ENCODE data around the gene GSG1L.
"Not testable (repeated sequence)": the region's sequence is repeated elsewhere in the genome, so short reads cannot be mapped to it uniquely, and the experiment has no call there.

GSG1L gene

DNA sequence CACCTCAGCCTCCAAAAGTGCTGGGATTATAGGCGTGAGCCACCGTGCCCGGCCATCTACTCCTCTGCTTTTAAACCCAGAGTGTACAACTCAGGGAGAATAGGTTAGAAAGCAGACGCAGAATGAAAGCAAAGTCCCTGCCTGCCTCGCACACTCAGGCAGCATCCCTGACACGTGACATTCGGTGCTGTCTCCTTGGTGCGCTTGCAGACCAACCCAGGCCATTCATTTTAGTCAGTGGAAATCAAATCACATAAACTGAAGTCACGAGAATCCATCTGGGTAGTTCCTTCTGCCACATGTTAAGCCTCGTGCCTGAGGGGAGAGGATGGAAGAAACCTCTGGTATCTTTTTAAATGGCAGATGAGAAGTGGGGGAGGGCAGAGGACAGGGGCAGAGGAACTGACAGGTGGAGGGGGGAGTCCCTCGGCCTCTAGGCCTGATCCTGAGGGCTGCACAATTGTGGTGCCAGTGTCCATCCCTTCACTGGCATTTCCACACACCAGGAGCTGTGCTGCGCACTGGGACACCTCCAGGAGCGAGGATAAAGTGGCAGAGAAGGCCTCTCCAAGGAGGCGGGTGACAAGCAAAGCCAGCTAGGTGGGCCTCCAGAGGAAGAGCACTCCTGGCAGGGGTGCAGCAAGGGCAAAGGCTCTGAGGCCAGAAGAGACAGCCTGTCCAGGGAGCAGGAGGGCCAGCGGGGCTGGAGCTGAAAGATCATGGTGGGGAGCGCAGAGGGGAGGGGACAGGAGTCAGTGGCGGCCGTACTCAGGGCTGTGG, 317.2 kb downstream of the GSG1L start:
- DNase-seq = no peak

DNA sequence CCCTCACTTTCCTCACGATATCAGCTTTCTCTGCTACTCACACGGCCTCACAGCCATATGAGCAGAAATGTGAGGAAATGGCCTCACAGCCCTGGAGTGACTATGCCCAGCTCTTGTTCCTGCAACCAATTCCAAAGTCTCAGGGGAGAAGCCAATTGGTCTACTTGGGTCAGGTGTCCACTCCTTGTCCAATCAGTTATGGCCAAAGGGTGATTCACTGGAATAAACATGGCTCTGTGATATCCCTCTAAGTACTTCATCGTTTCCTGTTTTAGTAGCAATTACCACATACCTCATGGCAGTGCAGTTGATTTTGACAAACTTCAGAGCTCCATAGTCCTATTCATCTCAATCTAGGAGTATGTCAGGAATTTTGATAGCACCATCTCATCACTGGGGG, 318.2 kb downstream of the GSG1L start:
- no peak for DNase-seq

DNA sequence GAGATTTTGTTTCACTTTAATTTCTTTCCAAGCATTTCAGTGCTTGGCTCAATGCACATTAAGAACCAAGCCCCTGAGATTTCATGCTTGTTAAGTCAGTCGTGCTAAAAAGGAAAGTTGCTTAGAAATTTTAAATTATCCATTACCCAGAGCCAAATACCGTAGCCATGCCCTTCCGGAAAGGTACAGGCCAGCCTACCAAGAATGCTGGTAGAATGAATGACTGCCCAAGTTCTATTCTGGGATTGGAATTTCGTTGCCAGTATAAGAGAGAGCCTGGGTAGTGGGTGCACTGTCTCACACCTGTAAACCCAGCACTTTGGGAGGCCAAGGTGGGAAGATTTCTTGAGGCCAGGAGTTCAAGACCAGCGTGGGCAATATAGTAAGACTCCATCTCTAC, 319.6 kb downstream of the GSG1L start:
- no peak for DNase-seq

DNA sequence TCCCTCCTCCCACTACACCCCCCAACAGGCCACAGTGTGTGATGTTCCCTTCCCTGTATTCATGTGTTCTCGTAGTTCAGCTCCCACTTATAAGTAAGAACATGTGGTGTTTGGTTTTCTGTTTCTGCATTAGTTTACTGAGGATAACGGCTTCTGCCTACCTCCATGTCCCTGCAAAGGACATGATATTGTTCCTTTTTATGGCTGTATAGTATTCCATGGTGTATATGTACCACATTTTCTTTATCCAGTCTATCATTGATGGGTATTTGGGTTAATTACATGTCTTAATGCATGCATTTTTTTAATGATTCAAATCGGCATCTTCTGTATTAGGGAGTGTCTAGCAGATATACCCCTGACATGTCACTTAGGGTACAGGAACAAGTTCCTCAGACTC, 320.5 kb downstream of the GSG1L start:
- not testable (repeated sequence) for DNase-seq

DNA sequence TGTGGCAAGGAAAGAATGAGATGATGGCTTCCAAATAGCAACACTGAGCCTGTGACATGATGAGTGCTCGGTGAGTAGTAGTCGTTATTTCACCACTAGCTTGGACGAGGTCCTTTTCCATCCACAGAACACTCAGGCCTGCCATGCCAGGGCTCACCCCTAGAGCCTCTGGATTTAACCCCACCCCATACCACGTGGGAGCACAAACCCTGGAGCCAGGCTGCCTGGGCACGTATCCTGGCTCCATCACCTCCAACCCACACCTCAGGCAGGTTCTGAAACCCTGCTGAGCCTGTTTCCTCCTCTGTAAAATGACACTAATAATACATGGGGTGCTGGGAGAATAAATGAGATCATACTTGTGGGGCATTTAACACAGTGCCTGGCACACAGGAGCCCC, 321.2 kb downstream of the GSG1L start:
- DNase-seq = no peak

DNA sequence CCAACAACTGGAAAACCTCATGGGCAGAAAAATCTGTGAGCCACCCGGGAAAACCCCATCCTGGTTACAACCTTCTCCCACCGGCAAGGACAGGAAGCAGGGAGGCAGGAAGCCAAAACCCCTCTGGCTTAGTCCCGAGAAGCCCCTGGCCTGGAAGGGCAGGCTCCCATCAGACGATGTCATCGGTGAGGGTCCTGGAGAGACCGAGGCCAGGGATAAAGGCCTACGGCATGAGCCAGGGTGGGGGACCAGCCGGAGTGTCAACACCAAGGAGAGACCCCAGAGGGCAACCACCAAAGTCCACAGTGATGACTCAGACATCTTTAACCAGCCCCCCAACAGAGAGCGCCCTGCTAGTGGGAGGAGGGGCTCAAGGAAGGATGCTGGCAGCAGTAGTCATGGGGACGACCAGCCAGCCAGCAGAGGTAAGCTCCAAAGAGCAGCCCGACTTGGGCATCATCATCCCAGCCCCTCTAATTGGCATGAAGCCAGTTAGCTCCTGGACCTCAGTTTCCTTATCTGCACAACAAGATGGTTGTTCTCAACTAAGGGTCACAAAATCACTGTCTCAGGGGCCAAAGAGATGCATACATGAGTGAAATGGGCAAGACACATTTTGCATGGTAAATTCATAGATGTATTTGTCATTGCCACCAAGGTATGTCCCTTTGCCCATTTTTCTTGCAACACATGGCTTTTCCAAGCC, 322.9 kb downstream of the GSG1L start:
- no peak for DNase-seq

DNA sequence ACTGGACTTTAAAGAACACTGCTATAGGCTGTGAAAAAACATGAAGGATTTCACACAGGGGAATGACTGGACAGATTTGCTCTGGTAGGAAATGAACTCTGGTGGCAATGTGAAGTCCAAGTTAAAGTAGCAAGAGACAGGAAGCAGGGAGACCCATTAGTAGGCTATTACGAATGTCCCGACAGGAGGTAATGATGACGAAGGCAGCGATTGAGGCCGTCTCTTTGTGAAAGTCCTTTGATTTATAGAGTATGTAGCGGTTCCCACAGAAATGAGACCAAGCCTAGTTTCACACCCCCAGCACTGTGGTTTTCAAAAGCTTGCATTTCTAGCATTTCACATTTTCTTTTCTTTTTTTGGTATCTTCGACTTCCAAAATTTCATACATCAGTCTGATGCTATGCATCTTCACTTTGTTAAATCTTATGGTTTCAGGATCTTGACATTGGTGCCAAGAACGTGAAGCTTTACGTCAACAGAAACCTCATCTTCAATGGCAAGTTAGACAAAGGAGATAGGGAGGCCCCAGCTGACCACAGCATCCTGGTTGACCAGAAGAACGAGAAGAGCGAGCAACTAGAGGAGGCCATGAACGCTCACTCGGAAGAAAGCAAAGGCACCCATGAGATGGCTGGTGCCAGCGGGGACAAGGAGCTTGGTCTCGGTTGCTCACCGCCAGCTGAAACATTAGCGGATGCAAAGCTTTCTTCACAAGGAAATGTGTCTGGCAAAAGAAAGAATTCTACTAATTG, 323.7 kb downstream of the GSG1L start:
- no peak for DNase-seq

DNA sequence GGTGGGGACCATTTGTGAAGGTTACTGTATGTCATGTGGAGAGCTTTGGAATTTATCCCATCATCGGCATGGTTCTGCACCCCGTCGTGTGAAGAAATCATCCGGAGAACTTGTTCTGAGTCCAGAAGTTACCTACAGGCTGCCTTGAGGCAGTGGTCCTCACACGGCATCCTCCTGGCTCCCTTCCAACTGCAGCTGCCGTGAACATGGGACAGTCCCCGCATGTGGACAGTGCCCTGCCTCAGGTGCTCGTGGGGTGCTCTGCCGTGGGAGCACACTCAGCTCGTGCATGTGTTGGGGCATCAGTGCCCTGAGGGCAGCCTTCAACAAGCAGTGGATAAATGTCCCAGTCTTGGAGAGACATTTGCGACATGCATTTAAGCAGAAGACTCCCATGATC, 324.9 kb downstream of the GSG1L start:
- DNase-seq = no peak

Measured in NCI-H446 (cell line).